Measurements from ENCODE around the gene IQSEC3. TPM values are rescaled to one million over a fixed set of nuclear protein-coding genes. Genes with fewer than 3 reads are reported as not detected.

IQSEC3 gene
- total RNA-seq, 2 donors from 2014 or later: 0.10 to 3.8 TPM

DNA sequence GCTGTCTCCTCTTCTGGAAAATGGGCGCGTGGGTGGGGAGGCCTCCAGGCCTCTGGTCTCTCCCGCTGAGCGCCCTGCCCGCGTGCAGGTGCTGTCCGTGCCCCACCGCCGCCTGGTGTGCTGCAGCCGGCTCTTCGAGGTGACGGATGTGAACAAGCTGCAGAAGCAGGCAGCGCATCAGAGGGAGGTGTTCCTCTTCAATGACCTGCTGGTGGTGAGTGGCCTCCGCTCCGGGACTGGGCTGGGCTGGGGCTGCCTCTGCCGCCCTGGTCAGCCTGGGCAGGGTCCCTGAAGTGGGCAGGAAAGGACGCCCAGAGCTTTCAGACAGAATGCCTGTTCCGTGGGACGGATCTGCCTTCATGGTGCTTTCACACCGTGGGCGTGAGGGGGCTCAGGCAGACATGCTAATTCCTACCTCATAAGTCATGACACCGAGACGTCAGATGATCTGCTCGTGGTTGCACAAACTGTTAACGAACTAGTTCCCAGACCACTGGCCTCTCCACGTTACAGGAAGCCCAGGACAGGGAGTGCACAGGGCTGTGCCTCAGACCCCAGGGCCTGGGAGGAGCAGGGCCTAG, 96.9 kb downstream of the IQSEC3 start:
- H3K27me3 Mint-ChIP-seq (ENCODE audit: low read depth): no peaks in the 10 kb centered on the region
- H3K9me3 Mint-ChIP-seq: no peaks in the 10 kb centered on the region
- no peak for ATAC-seq (replicated peaks in 1 of 2)
- no peak overlapping the region for H3K4me3 Mint-ChIP-seq
- no peak for DNase-seq
- no peaks in the 10 kb centered on the region for H3K36me3 Mint-ChIP-seq (ENCODE audit: insufficient read depth in 2 of 2)
- no peaks in the 10 kb centered on the region for H3K4me1 Mint-ChIP-seq (ENCODE audit: low read depth)
- no peak overlapping the region for H3K27ac Mint-ChIP-seq

DNA sequence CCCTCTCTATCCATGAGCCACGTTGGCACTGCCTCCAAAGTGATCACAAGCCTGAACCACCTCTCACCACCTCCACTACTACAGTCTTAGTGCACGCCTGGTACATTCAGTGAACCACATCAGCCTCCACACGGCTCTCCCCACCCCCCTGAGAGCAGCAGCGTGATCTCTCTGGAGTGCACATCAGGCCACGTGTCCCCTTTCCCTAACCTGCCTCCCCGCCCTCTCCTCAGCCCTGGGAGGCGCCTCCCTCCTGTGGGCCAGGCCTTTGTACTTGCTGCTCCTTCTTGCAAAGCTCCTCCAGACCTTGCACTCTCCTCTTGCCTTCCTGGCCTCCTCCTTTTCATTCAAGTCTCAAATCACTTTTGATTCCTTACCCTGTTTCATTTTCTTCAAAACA, 97.6 kb downstream of the IQSEC3 start:
- no peak overlapping the region for H3K27ac Mint-ChIP-seq
- H3K27me3 Mint-ChIP-seq (ENCODE audit: low read depth): no peaks in the 10 kb centered on the region
- H3K36me3 Mint-ChIP-seq (ENCODE audit: insufficient read depth in 2 of 2): no peaks in the 10 kb centered on the region
- ATAC-seq (replicated peaks in 1 of 2): no peak
- DNase-seq: no peak
- H3K9me3 Mint-ChIP-seq: no peaks in the 10 kb centered on the region
- peaks cover 5% of the 10 kb centered on the region for H3K4me1 Mint-ChIP-seq (ENCODE audit: low read depth)
- H3K4me3 Mint-ChIP-seq: no peak overlapping the region

- Mint-ChIP-seq H3K4me1 (ENCODE audit: low read depth) (peaks cover 6% of the 10 kb centered on the region), H3K36me3 (ENCODE audit: insufficient read depth in 2 of 2) (no peaks in the 10 kb centered on the region), H3K27me3 (ENCODE audit: low read depth) (no peaks in the 10 kb centered on the region), H3K9me3 (no peaks in the 10 kb centered on the region), H3K27ac (no peak overlapping the region), H3K4me3 (no peak overlapping the region)
- ATAC-seq (replicated peaks in 1 of 2) (no peak), DNase-seq (no peak)
These were observed 99.3 kb downstream of the IQSEC3 start for GRCh38 chr12:165862-166368.

DNA sequence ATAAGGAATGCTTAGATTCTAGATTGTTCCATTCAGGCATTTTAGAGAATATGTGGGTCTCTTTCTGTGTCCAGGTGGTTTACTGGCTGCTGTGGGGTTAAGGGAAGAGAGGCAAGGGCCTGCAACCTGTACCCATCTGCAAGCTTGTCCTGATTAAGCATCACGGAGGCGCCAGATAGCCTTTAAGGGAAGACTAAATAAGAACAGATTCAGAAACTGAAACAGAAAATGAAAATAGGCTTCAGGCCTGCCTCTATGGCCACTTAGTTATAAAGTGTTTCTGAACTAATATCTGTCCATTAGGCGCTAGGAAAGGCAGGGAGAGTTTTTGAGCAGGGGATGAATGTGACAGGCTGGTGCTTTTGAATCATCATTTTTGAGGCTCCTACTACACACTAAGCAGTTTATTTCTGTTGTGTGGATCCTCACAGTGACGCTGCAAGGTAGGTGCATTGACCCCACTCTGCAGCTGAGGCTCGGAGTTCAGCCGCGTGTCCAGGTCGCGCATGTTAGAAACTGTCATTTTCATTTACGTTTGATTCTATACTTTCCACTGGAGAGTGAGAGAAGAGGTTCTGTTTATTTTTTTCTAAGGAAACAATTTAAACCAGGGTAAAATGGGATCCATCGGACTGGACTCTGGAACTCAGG, 100.0 kb downstream of the IQSEC3 start:
- H3K36me3 Mint-ChIP-seq (ENCODE audit: insufficient read depth in 2 of 2): no peaks in the 10 kb centered on the region
- H3K9me3 Mint-ChIP-seq: no peaks in the 10 kb centered on the region
- H3K27me3 Mint-ChIP-seq (ENCODE audit: low read depth): no peaks in the 10 kb centered on the region
- H3K27ac Mint-ChIP-seq: no peak overlapping the region
- H3K4me3 Mint-ChIP-seq: no peak overlapping the region
- DNase-seq (no peak), ATAC-seq (replicated peaks in 1 of 2) (no peak)
- peaks cover 6% of the 10 kb centered on the region for H3K4me1 Mint-ChIP-seq (ENCODE audit: low read depth)

DNA sequence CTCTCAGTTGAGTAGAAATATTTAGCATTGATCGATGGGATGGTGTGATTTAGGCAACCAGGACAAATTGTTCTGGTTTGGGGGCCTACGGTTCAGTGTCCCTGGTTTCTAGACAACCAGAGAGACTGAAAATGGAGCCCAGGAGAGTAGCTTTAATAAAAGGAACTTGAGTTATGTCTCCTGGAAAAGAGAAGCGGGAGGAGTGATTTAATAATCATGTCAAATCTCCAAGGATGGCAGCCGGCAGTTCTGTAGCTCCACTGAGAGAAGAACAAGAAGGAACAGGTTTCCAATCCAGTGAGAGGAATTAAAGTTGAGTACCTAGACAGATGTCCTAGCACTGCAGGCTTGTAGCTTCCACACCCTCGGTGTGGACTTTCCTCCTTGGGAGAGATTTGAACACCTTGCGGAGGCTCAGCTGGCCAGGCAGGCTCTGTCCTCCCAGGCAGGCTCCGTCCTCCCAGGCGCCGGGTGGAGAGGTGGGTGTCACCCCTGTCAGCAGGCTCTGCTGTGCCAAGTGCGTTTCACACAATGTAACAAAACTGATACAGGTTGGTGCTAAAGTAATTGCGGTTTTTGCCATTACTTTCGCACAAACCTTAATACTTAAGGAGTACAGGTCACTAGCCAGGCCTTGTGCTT, 101.5 kb downstream of the IQSEC3 start:
- H3K9me3 Mint-ChIP-seq: no peaks in the 10 kb centered on the region
- no peak overlapping the region for H3K27ac Mint-ChIP-seq
- H3K4me1 Mint-ChIP-seq (ENCODE audit: low read depth): peaks cover 6% of the 10 kb centered on the region
- ATAC-seq (replicated peaks in 1 of 2): no peak
- H3K4me3 Mint-ChIP-seq: no peak overlapping the region
- peaks cover 6% of the 10 kb centered on the region for H3K27me3 Mint-ChIP-seq (ENCODE audit: low read depth)
- H3K36me3 Mint-ChIP-seq (ENCODE audit: insufficient read depth in 2 of 2): no peaks in the 10 kb centered on the region
- DNase-seq: no peak

- Mint-ChIP-seq H3K27me3 (ENCODE audit: low read depth) (peaks cover 6% of the 10 kb centered on the region), H3K36me3 (ENCODE audit: insufficient read depth in 2 of 2) (no peaks in the 10 kb centered on the region), H3K4me1 (ENCODE audit: low read depth) (peaks cover 6% of the 10 kb centered on the region), H3K4me3 (no peak overlapping the region), H3K9me3 (no peaks in the 10 kb centered on the region), H3K27ac (no peak overlapping the region)
- DNase-seq (no peak), ATAC-seq (replicated peaks in 1 of 2) (no peak)
These were observed 102.4 kb downstream of the IQSEC3 start for GRCh38 chr12:168763-169525.

- no peaks in the 10 kb centered on the region for H3K9me3 Mint-ChIP-seq
- no peak overlapping the region for H3K27ac Mint-ChIP-seq
- no peaks in the 10 kb centered on the region for H3K36me3 Mint-ChIP-seq (ENCODE audit: insufficient read depth in 2 of 2)
- H3K27me3 Mint-ChIP-seq (ENCODE audit: low read depth): peaks cover 6% of the 10 kb centered on the region
- H3K4me3 Mint-ChIP-seq: no peak overlapping the region
- ATAC-seq (replicated peaks in 1 of 2): no peak
- H3K4me1 Mint-ChIP-seq (ENCODE audit: low read depth): peaks cover 6% of the 10 kb centered on the region
- no peak for DNase-seq
These were observed 103.2 kb downstream of the IQSEC3 start for GRCh38 chr12:169528-170370.

DNA sequence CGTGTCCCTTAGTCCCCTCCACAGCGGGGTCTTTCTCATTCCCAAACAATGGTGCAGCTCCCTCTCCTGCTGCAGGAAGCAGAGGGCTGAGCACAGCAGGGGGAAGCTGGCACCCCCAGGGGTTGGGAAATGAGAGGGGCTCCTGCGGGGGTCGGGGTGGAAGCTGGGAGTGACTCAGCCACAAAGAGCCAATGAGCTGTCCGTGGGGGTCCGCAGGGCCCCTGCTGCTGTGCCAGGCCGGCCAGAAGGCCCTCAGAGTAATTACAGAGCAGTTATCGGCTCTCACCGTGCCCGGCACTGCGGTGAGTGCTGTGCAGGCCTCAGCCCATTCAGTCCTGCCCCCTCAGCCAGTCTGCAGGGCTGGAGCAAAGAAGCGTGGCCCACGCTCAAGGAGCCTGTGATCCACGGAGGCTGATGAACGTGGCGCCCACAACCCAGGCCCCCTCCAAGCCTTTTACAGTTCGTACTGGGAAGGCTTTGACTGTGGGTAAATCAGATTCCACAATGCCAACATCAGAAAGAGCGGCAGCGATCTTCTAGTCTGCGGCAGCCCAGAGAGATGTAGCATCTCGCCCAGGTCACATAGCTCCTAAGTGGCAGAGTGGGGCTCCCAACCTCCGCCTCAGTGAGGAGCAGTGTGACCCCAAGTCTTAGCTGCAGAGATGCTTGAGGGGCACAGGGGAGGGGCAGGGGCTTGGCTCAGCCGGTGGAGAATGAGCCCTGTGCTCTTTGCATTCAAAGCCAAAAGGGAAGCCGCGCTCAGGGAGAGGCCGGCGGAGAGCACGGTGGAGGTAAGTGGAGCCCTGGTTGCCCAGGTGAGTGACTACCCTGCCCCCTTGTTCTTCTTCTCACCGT, 104.0 kb downstream of the IQSEC3 start:
- Mint-ChIP-seq H3K27me3 (ENCODE audit: low read depth) (peaks cover 6% of the 10 kb centered on the region), H3K36me3 (ENCODE audit: insufficient read depth in 2 of 2) (no peaks in the 10 kb centered on the region), H3K27ac (no peak overlapping the region), H3K4me1 (ENCODE audit: low read depth) (peaks cover 6% of the 10 kb centered on the region), H3K4me3 (no peak overlapping the region), H3K9me3 (no peaks in the 10 kb centered on the region)
- DNase-seq: no peak
- no peak for ATAC-seq (replicated peaks in 1 of 2)

DNA sequence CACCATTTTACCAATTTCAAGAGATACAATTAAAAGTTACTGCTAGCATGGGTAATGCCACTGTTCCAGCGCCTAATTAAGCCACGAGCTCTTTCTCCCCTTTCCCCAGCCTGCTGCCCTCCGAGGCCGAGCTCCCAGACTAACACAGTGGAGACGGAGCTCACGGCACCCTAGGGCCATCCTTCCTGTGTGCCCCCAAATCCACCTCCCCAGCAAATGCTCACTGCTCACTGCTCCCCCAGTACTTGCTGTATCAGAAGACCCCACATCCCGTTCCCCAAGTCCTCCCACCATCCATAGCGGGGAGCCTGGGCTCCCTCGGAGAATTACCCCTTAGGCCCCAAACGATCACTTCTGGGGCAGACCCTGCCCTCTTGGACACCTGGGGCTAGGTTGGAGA, 104.7 kb downstream of the IQSEC3 start:
- Mint-ChIP-seq H3K27me3 (ENCODE audit: low read depth) (peaks cover 6% of the 10 kb centered on the region), H3K4me1 (ENCODE audit: low read depth) (peaks cover 6% of the 10 kb centered on the region), H3K36me3 (ENCODE audit: insufficient read depth in 2 of 2) (no peaks in the 10 kb centered on the region), H3K27ac (no peak overlapping the region), H3K4me3 (no peak overlapping the region), H3K9me3 (no peaks in the 10 kb centered on the region)
- DNase-seq: no peak
- no peak for ATAC-seq (replicated peaks in 1 of 2)

DNA sequence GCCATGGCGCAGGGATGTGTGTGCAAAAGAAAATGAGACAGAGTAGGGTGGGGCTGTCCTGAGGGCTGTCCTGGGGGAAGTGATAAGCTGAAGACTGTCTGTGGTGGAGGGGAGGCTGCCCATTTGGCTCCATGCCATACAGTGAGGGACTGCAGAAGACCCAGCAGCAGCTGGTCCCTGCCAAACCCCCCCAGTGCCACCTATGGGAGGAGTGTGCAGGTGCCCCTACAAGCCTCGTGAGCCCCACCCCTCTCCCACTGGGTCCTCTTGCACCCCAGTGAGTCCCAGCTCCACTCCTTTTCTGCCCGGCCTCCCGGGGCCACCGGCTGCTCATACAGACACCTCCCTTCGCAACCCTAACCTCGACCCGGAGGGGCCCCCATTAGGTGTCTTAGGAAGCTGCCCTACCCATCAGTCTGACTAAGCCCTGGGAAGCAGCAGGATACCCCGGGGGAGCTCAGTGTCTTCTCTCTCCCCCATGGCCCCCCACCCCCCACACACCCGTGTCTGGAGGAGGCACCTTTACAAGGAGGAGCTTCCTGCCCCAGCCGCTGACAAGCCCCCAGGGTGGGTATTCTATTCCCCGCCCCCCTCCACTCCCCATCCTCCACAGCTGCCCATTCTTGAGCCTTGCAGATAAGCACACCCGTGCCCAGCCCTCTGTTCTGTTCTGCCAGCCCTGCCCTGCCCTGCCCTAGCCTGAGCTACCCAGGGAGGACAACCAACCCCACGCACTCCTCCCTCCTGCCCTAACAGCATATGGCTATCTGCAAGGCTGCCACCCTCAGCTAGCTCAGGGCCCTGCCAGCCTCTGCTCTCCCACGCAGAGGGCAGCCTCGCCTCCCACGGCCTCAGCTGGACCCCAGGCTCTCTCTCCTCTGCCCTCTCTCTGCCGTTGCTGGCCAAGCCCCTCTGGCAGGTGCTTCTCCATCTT, 105.4 kb downstream of the IQSEC3 start:
- H3K4me3 Mint-ChIP-seq: no peak overlapping the region
- DNase-seq (no peak), ATAC-seq (replicated peaks in 1 of 2) (no peak)
- H3K4me1 Mint-ChIP-seq (ENCODE audit: low read depth): peaks cover 6% of the 10 kb centered on the region
- H3K36me3 Mint-ChIP-seq (ENCODE audit: insufficient read depth in 2 of 2): no peaks in the 10 kb centered on the region
- H3K9me3 Mint-ChIP-seq: no peaks in the 10 kb centered on the region
- no peak overlapping the region for H3K27ac Mint-ChIP-seq
- H3K27me3 Mint-ChIP-seq (ENCODE audit: low read depth): peaks cover 6% of the 10 kb centered on the region

DNA sequence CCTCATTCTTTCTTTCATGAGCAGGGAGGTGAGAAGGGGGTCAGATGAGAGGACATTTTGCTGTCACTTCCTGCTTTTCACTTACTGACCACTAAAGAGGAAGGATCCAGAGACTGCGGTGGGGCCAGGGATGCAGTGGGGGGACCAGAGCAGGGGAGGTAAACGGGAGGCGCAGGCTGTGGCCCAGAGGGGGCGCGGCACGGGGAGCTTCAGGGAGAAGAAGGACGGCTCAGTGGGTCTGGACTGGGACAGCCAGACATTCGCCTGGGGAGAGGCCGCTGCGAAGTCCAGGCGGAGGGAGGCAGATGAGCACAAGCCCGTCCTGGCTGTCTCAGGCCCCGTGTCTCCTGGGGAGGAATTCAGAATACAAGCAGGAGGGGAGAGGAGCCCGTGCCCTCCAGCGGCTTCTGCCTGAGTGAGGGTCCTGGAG, 106.2 kb downstream of the IQSEC3 start:
- peaks cover 6% of the 10 kb centered on the region for H3K27me3 Mint-ChIP-seq (ENCODE audit: low read depth)
- ATAC-seq (replicated peaks in 1 of 2) (no peak), DNase-seq (no peak)
- no peak overlapping the region for H3K27ac Mint-ChIP-seq
- H3K4me3 Mint-ChIP-seq: no peak overlapping the region
- no peaks in the 10 kb centered on the region for H3K36me3 Mint-ChIP-seq (ENCODE audit: insufficient read depth in 2 of 2)
- no peaks in the 10 kb centered on the region for H3K9me3 Mint-ChIP-seq
- peaks cover 6% of the 10 kb centered on the region for H3K4me1 Mint-ChIP-seq (ENCODE audit: low read depth)
